H54 (cell line): ENCODE results near the gene TMEM72.

Experiments
- DNase-seq: peaks from one replicate; pipeline ENCODE4 v3.0.0; 2011; ENCODE audit warnings: low spot score, mixed read lengths; ENCODE audit not compliant: insufficient read length
- FAIRE-seq: peaks from 3 replicates; lab custom pipeline; 2011; peaks lifted over from hg19 to GRCh38; lab: Jason Lieb, UNC
- POLR2A ChIP-seq: IDR thresholded peaks from 2 replicates; pipeline ENCODE4 v1.6.1; 2011; ENCODE audit warnings: low read depth, mild to moderate bottlenecking, low read length

TMEM72 gene

GRCh38 chr10:44897049-44897448 lies 14.1 kb upstream of the TMEM72 start:
- FAIRE-seq, result no peak

GRCh38 chr10:44898665-44899064 lies 12.5 kb upstream of the TMEM72 start:
- no peak for DNase-seq
- no peak for TF ChIP-seq POLR2A
- no peak for FAIRE-seq

More at GRCh38 chr10:44897049-44897448, 14.1 kb upstream of the TMEM72 start:
- TF ChIP-seq POLR2A, result no peak
- no peak for DNase-seq

GRCh38 chr10:44899450-44900080 lies 11.6 kb upstream of the TMEM72 start:
- no peak for FAIRE-seq
- DNase-seq, result no peak
- no peak for TF ChIP-seq POLR2A

- DNase-seq (no peak), FAIRE-seq (no peak)
- TF ChIP-seq POLR2A, result no peak
Observed at GRCh38 chr10:44902941-44903545, 8.1 kb upstream of the TMEM72 start.

- DNase-seq, result no peak
- FAIRE-seq, result no peak
- TF ChIP-seq POLR2A, result no peak
Observed at GRCh38 chr10:44906486-44906885, 4.7 kb upstream of the TMEM72 start.

- FAIRE-seq, result no peak
- no peak for TF ChIP-seq POLR2A
- DNase-seq, result no peak
Observed at GRCh38 chr10:44907556-44907955, 3.6 kb upstream of the TMEM72 start.

GRCh38 chr10:44908066-44908749 lies 2.9 kb upstream of the TMEM72 start:
- no peak for DNase-seq
- TF ChIP-seq POLR2A, result no peak
- FAIRE-seq, result no peak

GRCh38 chr10:44908936-44909630 lies 2.1 kb upstream of the TMEM72 start:
- no peak for TF ChIP-seq POLR2A
- FAIRE-seq, result no peak
- no peak for DNase-seq

GRCh38 chr10:44909910-44910309 lies 1.2 kb upstream of the TMEM72 start:
- no peak for FAIRE-seq
- no peak for TF ChIP-seq POLR2A
- DNase-seq, result no peak

GRCh38 chr10:44910602-44911001 lies 535 bp upstream of the TMEM72 start:
- no peak for FAIRE-seq

GRCh38 chr10:44911951-44912350 lies 814 bp downstream of the TMEM72 start:
- no peak for TF ChIP-seq POLR2A
- no peak for FAIRE-seq
- no peak for DNase-seq

More at GRCh38 chr10:44910602-44911001, 535 bp upstream of the TMEM72 start:
- TF ChIP-seq POLR2A, result no peak
- no peak for DNase-seq

- DNase-seq, result no peak
- TF ChIP-seq POLR2A, result no peak
- no peak for FAIRE-seq
Observed at GRCh38 chr10:44913350-44914081, 2.4 kb downstream of the TMEM72 start.

GRCh38 chr10:44914891-44915290 lies 3.8 kb downstream of the TMEM72 start:
- TF ChIP-seq POLR2A, result no peak
- DNase-seq, result no peak
- no peak for FAIRE-seq
